ENCODE measurements around the gene ALB.

ALB gene

GRCh38 chr4:73452953-73453700 is 49.0 kb downstream of the ALB start:
- DNase-seq, result no peak

- DNase-seq, result no peak
Observed at GRCh38 chr4:73453701-73454005, 49.6 kb downstream of the ALB start.

DNA sequence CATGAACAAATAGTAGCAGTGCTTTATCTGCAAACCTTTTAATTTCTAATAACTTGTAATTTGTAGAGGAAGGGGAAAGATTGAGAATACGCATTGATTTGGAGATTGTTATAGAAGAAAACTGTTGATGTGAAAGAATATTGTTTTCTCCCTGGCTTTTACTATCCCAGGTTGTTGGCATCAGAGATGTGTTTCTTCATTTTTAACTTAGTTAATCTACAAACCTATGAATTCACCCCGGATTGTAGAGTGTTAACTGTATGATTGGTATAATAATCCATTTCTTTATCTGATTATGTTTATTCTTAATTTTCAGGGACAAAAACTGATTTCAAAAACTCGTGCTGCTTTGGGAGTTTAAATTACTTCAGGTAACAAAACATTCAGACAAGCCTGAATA is 50.8 kb downstream of the ALB start:
- DNase-seq, result no peak

DNA sequence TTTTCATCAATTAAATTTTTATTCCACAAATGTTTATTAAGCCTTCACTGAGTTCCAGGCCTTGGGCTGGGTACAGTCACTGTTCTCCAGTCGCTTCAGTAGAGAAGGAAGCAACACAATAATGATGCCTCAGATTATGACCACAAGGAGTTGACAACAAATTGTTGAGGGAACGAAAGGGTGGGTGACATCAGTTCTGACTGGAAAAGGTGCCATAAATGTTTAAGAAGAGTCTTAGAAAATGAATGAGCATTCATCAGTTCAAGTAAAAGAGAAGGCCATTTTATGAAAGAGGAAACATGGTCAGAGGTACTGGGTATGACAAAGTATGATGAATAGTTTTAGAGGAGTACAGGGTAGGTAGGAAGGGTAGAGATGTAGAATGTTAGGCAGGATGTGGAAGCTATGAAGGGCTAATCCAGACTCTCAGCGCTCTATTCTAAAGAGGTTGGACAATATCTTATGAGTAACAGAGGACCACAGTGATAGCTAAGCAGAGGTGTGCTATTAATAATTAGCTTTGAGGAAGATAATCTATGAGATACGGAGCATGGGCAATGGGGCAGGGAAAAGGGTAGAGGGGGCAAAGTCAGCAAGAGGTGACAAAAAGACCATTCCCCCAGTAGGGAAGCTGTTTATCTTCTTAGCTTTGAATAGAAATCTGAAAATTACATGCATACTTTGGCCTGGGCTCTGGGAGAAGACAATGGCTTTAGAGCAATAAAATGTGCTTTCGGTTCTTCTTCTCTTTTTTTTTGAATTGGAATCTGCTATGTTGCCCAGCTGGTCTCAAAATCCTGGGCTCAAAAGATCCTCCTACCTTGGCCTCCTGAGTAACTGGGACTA is 52.3 kb downstream of the ALB start:
- DNase-seq, result no peak

- no peak for DNase-seq
Observed at GRCh38 chr4:73458184-73459047, 54.3 kb downstream of the ALB start.

GRCh38 chr4:73459048-73459421 is 54.9 kb downstream of the ALB start:
- DNase-seq, result no peak

- no peak for DNase-seq
Observed at GRCh38 chr4:73460913-73461522, 56.9 kb downstream of the ALB start.

DNA sequence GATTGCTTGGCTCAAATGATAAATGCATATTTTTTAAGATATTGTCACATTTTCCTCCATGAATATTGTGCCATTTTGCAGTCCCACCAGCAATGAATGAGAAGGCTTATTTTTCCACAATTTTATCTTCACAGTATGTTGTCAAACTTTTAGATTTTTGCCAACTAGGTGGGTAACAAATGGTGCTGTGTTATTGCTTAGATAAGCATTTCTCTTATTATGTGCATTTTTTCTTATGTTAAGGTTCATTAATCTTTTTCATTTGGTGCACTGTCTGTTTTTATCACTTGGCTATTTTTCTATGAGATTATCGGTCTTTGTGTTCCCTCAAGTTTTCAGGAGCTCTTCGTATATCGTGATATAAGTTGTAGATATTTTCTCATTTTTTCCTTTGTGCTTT is 64.1 kb downstream of the ALB start:
- no peak for DNase-seq

GRCh38 chr4:73470728-73471127 is 66.6 kb downstream of the ALB start:
- no peak for DNase-seq

All from CD4-positive, alpha-beta T cell treated with Interferon gamma for 1 hour (primary cell).